Peyer's patch (tissue), 4 donors: ENCODE measurements around the gene C11orf65. TPM values are rescaled to one million over a fixed set of nuclear protein-coding genes. Genes with fewer than 3 reads are reported as not detected.
A peak's percentile ranks its signal among the peaks of the same experiment; 100 is the strongest.
"Not testable (repeated sequence)": the region's sequence is repeated elsewhere in the genome, so short reads cannot be mapped to it uniquely, and the experiment has no call there.

Experiments used
- DNase-seq, 3 donors: peaks; one replicate each; pipeline ENCODE4 v3.0.0-alpha.2; 2017 to 2019
- H3K27ac ChIP-seq, 4 donors: fragments of 200-600 bp; sonication (generic); one replicate each; pipeline ENCODE4 v1.5.1; 2016 to 2019
- H3K27me3 ChIP-seq, 2 donors: fragments of 200-600 bp; sonication (generic); one replicate each; pipeline ENCODE4 v1.5.1; 2019
- H3K36me3 ChIP-seq, 3 donors: fragments of 200-600 bp; sonication (generic); one replicate each; pipeline ENCODE4 v1.5.1; 2016 to 2019
- H3K4me1 ChIP-seq, 4 donors: fragments of 200-600 bp; sonication (generic); one replicate each; pipeline ENCODE4 v1.5.1; 2016 to 2019
- H3K4me3 ChIP-seq, 4 donors: fragments of 200-600 bp; sonication (generic); 1 replicate in 3 of 4; 2 replicates in 1 of 4; pipeline ENCODE4 v1.5.1; 2016 to 2019; ENCODE audit warnings: mild to moderate bottlenecking in 1 of 4
- H3K9me3 ChIP-seq, 4 donors: fragments of 200-600 bp; sonication (generic); one replicate each; pipeline ENCODE4 v1.5.1; 2016 to 2019; ENCODE audit warnings: mild to moderate bottlenecking in 1 of 4
- CTCF ChIP-seq, 6 experiments: fragments of 450-650 bp in 4 of 6; fragments of 200-600 bp in 2 of 6; sonication (generic) in 1 of 6; IDR thresholded peaks; one replicate each; pipeline ENCODE4 v1.5.1; 2017 to 2019; ENCODE audit warnings: antibody characterized with exemption in 6 of 6, mild to moderate bottlenecking in 3 of 6, moderate library complexity in 1 of 6
- POLR2A ChIP-seq, 2 donors: fragments of 450-650 bp; IDR thresholded peaks; one replicate each; pipeline ENCODE4 v1.5.1; 2017; ENCODE audit warnings: antibody characterized with exemption in 2 of 2, mild to moderate bottlenecking in 2 of 2, moderate library complexity in 2 of 2
- total RNA-seq, 4 donors: library from RNA; depleted of rRNA; stranded (reverse); fragments of >200 nt; gene quantifications; one replicate each; pipeline ENCODE4 v1.1.0, GENCODE V29; 2016

The C11orf65 gene
- total RNA-seq, 4 donors from 2014 or later: not detected

DNA sequence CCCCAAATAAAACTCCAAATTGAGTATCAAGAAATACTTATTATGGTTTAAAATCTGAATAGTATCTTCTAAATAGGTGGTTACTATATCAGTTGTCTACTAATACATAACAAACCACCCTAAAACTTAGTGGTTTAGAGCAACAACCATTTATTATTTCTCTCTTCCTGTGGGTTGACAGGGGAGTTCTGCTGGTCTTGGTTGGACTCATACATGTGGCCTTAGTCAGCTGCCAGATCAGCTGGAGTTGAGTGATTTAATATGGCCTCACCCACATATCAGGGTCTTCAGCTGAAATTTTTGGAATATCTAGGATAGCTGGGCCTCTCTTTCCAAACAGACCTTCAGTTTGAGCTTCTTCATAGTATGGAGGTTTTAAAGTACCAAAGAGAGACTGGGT, 34.5 kb downstream of the C11orf65 start:
- TF ChIP-seq POLR2A (IDR thresholded peaks at IDR 0.05): no peak
- TF ChIP-seq CTCF (IDR thresholded peaks at IDR 0.05): no peak
- H3K9me3 ChIP-seq: no peaks in the 10 kb centered on the region
- DNase-seq: no peak
- H3K36me3 ChIP-seq: no peaks in the 10 kb centered on the region
- no peak overlapping the region for H3K4me3 ChIP-seq
- no peak overlapping the region for H3K27ac ChIP-seq
- H3K27me3 ChIP-seq: no peaks in the 10 kb centered on the region
- no peaks in the 10 kb centered on the region for H3K4me1 ChIP-seq

DNA sequence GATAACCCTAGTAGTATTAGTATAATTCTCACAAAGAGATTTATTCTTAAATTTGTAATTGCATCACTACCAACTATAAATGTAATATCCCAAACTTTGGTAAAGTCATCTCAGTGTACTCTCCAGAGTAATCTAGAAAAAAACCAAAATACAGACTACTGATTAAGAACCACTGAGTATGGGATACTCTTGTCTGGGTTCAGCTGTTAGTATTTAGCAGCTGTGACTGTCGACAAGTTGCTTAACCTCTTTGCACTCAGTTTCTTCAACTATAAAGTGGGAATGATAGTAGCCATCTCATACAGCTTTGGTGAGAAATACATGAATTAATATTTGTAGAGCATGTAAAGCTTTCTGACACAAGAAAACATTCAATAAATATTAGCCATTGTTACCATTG, 35.3 kb downstream of the C11orf65 start:
- no peaks in the 10 kb centered on the region for H3K9me3 ChIP-seq
- H3K27me3 ChIP-seq: no peaks in the 10 kb centered on the region
- H3K27ac ChIP-seq: no peak overlapping the region
- H3K4me3 ChIP-seq: no peak overlapping the region
- TF ChIP-seq CTCF (IDR thresholded peaks at IDR 0.05) (no peak), POLR2A (IDR thresholded peaks at IDR 0.05) (no peak)
- DNase-seq: no peak
- H3K4me1 ChIP-seq: no peaks in the 10 kb centered on the region
- H3K36me3 ChIP-seq: no peaks in the 10 kb centered on the region

GRCh38 chr11:108431370-108431769, 36.0 kb downstream of the C11orf65 start:
- Histone ChIP-seq H3K27me3 (no peaks in the 10 kb centered on the region), H3K9me3 (no peaks in the 10 kb centered on the region), H3K27ac (no peak overlapping the region), H3K36me3 (no peaks in the 10 kb centered on the region), H3K4me3 (no peak overlapping the region), H3K4me1 (no peaks in the 10 kb centered on the region)
- DNase-seq: no peak
- TF ChIP-seq CTCF (IDR thresholded peaks at IDR 0.05): no peak
- TF ChIP-seq POLR2A (IDR thresholded peaks at IDR 0.05): no peak

GRCh38 chr11:108417551-108417950, 49.8 kb downstream of the C11orf65 start:
- DNase-seq: peak; percentile 25 to 73 (median 61)
- not testable (repeated sequence) for H3K9me3 ChIP-seq, H3K4me3 ChIP-seq, H3K4me1 ChIP-seq, H3K36me3 ChIP-seq, H3K27ac ChIP-seq, H3K27me3 ChIP-seq
- peak in 4 of 6 experiments; percentile 28 to 59 (median 52) for TF ChIP-seq CTCF (IDR thresholded peaks at IDR 0.05)

GRCh38 chr11:108414958-108415357, 52.4 kb downstream of the C11orf65 start:
- Histone ChIP-seq H3K36me3 (no peaks in the 10 kb centered on the region), H3K4me3 (no peak overlapping the region), H3K9me3 (no peaks in the 10 kb centered on the region), H3K4me1 (no peaks in the 10 kb centered on the region), H3K27me3 (no peaks in the 10 kb centered on the region), H3K27ac (no peak overlapping the region)
- TF ChIP-seq CTCF (IDR thresholded peaks at IDR 0.05): no peak
- no peak for TF ChIP-seq POLR2A (IDR thresholded peaks at IDR 0.05)
- DNase-seq: no peak

DNA sequence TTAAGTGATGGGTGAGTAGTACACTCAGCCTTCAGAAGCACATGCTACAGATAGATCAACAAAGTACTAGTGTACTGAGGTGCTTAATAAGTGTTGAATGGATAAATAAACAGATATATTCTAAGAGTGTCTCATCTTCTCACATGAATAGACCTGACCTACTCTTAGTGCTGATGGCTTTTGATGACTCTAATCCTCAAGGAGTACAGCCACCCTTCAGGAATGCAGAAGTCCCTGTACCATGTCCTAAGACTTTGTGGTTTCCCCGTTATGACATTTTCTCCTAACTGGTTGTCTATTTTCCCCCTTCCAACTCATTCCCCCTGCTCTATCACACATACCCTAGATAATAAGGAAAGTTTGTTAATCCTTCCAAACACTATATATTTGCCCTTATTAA, 61.6 kb downstream of the C11orf65 start:
- no peaks in the 10 kb centered on the region for H3K36me3 ChIP-seq
- no peak overlapping the region for H3K27ac ChIP-seq
- DNase-seq: no peak
- H3K4me1 ChIP-seq: no peaks in the 10 kb centered on the region
- H3K27me3 ChIP-seq: no peaks in the 10 kb centered on the region
- no peak overlapping the region for H3K4me3 ChIP-seq
- no peaks in the 10 kb centered on the region for H3K9me3 ChIP-seq
- TF ChIP-seq CTCF (IDR thresholded peaks at IDR 0.05) (no peak), POLR2A (IDR thresholded peaks at IDR 0.05) (no peak)
